ENCODE data around the gene GHRL. TPM values are rescaled to one million over a fixed set of nuclear protein-coding genes. Genes with fewer than 3 reads are reported as not detected.
A peak's percentile ranks its signal among the peaks of the same experiment; 100 is the strongest.

GHRL gene
- total and polyA plus RNA-seq, 8 donors: 5.1 to 22.0 (median 6.7) TPM

DNA sequence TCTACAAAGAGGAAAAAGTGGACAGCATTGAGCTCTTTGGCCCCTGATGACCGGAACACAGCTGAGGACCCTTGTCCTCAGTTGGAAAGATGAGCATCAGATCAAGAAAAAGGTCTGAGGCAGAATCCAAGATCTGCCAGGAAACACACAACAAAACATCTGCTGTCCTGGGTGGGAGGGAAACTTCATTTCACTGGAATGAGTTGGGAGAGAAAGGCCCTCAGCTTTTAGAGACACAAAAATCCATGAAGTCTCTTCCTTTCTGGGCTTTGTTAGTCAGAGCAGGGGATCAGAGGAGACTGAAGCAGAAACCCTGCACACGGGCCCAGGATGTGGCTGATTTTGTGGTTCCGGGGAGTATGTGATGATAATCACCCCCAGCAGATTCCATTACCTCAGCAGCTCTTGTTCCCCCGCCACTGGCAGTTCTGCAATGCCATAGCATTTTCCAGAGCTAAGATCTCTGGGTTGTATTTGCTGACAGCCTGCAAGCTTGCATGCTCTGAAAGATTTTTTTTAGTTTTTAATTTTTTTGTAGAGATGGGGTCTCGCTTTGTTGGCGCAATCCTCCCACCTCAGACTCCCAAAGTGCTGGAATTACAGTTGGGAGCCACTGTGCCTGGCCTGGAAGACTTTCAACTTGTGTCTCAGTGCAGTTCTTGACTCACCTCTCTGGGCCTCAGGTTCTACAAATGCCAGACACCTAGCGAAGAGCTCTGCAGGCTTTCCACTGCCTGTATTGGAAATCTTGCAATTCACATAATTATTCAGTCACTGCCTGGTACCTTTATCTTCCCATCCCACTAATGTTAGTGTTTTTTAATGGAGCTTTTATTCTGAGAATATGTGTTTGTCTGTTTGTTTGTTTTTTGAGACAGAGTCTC is 50.3 kb downstream of the GHRL start:
- no peaks in the 10 kb centered on the region for H3K9me3 ChIP-seq
- peak in 3 of 4 donors; percentile 29 to 72 (median 56) for ATAC-seq
- no peak for DNase-seq
- WGBS, 2 donors: 83 to 84% methylated on average over 7 of the region's 7 CpGs
- intact Hi-C loops (cut with DNase I): no loop called here
- TF ChIP-seq, protein P1, sequence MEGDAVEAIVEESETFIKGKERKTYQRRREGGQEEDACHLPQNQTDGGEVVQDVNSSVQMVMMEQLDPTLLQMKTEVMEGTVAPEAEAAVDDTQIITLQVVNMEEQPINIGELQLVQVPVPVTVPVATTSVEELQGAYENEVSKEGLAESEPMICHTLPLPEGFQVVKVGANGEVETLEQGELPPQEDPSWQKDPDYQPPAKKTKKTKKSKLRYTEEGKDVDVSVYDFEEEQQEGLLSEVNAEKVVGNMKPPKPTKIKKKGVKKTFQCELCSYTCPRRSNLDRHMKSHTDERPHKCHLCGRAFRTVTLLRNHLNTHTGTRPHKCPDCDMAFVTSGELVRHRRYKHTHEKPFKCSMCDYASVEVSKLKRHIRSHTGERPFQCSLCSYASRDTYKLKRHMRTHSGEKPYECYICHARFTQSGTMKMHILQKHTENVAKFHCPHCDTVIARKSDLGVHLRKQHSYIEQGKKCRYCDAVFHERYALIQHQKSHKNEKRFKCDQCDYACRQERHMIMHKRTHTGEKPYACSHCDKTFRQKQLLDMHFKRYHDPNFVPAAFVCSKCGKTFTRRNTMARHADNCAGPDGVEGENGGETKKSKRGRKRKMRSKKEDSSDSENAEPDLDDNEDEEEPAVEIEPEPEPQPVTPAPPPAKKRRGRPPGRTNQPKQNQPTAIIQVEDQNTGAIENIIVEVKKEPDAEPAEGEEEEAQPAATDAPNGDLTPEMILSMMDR (IDR thresholded peaks at IDR 0.05): no peak
- H3K36me3 ChIP-seq: no peaks in the 10 kb centered on the region
- H3K4me1 ChIP-seq: no peaks in the 10 kb centered on the region
- no peaks in the 10 kb centered on the region for H3K27me3 ChIP-seq
- no peak overlapping the region for H3K4me3 ChIP-seq
- no peak for FAIRE-seq
- H3K27ac ChIP-seq: peak overlapping the region in 1 of 4 donors; percentile 21

GRCh38 chr3:10240799-10241198 is 51.9 kb downstream of the GHRL start:
- no peak for DNase-seq
- TF ChIP-seq, protein P1 (IDR thresholded peaks at IDR 0.05): no peak
- Histone ChIP-seq H3K36me3 (no peaks in the 10 kb centered on the region), H3K27me3 (no peaks in the 10 kb centered on the region), H3K9me3 (no peaks in the 10 kb centered on the region), H3K27ac (no peak overlapping the region), H3K4me1 (no peaks in the 10 kb centered on the region), H3K4me3 (no peak overlapping the region)
- intact Hi-C loops (cut with DNase I): no loop called here
- no peak for ATAC-seq
- WGBS, 2 donors: 87 to 89% methylated on average over 6 of the region's 6 CpGs
- no peak for FAIRE-seq

GRCh38 chr3:10238345-10239183 is 54.2 kb downstream of the GHRL start:
- Histone ChIP-seq H3K9me3 (no peaks in the 10 kb centered on the region), H3K4me1 (no peaks in the 10 kb centered on the region), H3K36me3 (no peaks in the 10 kb centered on the region), H3K27me3 (no peaks in the 10 kb centered on the region), H3K27ac (no peak overlapping the region), H3K4me3 (no peak overlapping the region)
- DNase-seq (no peak), FAIRE-seq (no peak), ATAC-seq (no peak)
- TF ChIP-seq, protein P1 (IDR thresholded peaks at IDR 0.05): no peak
- intact Hi-C loops (cut with DNase I): no loop called here
- WGBS, 2 donors: 88 to 89% methylated on average over 15 of the region's 15 CpGs

Small RNAs within 50 kb of the gene (microRNA-seq; reads per million reads assigned to microRNA genes)
- 0 to 0.29 reads per million in 2 donors for gene MIR378B

Other genes with a start within 250 kb of the GHRL start
- gene FANCD2OS, start 184.7 kb downstream of the GHRL start, total RNA-seq: not detected
- gene FANCD2OS, start 184.7 kb downstream of the GHRL start, polyA plus RNA-seq: not detected
- 10 to 100 TPM; 25.3 to 58.1 (median 39.8) TPM for gene BRK1, start 177.3 kb downstream of the GHRL start, total RNA-seq
- gene BRK1, start 177.3 kb downstream of the GHRL start, polyA plus RNA-seq: 10 to 100 TPM; 48.8 to 94.1 TPM
- gene VHL, start 151.2 kb downstream of the GHRL start, total RNA-seq: 10 to 100 TPM; 11.7 to 26.1 (median 14.3) TPM
- gene VHL, start 151.2 kb downstream of the GHRL start, polyA plus RNA-seq: 10 to 100 TPM; 21.9 to 22.4 TPM
- 1 to 10 TPM in 3 of 6 donors, under 1 TPM in 3; 0.74 to 5.4 (median 1.1) TPM for gene IRAK2, start 128.0 kb downstream of the GHRL start, total RNA-seq
- 1 to 10 TPM; 1.2 to 1.3 TPM for gene IRAK2, start 128.0 kb downstream of the GHRL start, polyA plus RNA-seq
- 10 to 100 TPM; 12.8 to 23.1 (median 16.0) TPM for gene TATDN2, start 44.5 kb downstream of the GHRL start, total RNA-seq
- 10 to 100 TPM in 1 of 2 donors, 1 to 10 TPM in 1; 9.2 to 14.9 TPM for gene TATDN2, start 44.5 kb downstream of the GHRL start, polyA plus RNA-seq
- 10 to 100 TPM; 35.0 to 64.0 (median 45.0) TPM for gene SEC13, start 28.2 kb upstream of the GHRL start, total RNA-seq
- 10 to 100 TPM; 52.7 to 72.3 TPM for gene SEC13, start 28.2 kb upstream of the GHRL start, polyA plus RNA-seq
- under 1 TPM; 0.18 to 0.75 (median 0.21) TPM for gene ATP2B2, start 212.6 kb upstream of the GHRL start, total RNA-seq
- gene ATP2B2, start 212.6 kb upstream of the GHRL start, polyA plus RNA-seq: under 1 TPM; 0.11 to 0.26 TPM